IgD-negative memory B cell (primary cell): ENCODE measurements around the gene TTF1. TPM values are rescaled to one million over a fixed set of nuclear protein-coding genes. Genes with fewer than 3 reads are reported as not detected.
"Not testable (repeated sequence)": the region's sequence is repeated elsewhere in the genome, so short reads cannot be mapped to it uniquely, and the experiment has no call there.

ENCODE experiments used
- H3K27ac Mint-ChIP-seq, 3 donors: one replicate each; pipeline ENCODE4 v1.8.0; 2020 to 2022; ENCODE audit warnings: mild to moderate bottlenecking in 3 of 3, mixed read lengths in 3 of 3, moderate library complexity in 1 of 3
- H3K27me3 Mint-ChIP-seq: one replicate; pipeline ENCODE4 v1.8.0; 2021; ENCODE audit warnings: mixed read lengths
- H3K36me3 Mint-ChIP-seq: one replicate; pipeline ENCODE4 v1.8.0; 2020; ENCODE audit warnings: mild to moderate bottlenecking, mixed read lengths
- H3K4me1 Mint-ChIP-seq, 3 donors: one replicate each; pipeline ENCODE4 v1.8.0; 2020 to 2022; ENCODE audit warnings: mixed read lengths in 3 of 3, mild to moderate bottlenecking in 1 of 3
- H3K4me3 Mint-ChIP-seq, 4 donors: one replicate each; pipeline ENCODE4 v1.8.0; 2020 to 2022; ENCODE audit warnings: mild to moderate bottlenecking in 4 of 4, mixed read lengths in 4 of 4, moderate library complexity in 3 of 4
- H3K9me3 Mint-ChIP-seq, 3 donors: one replicate each; pipeline ENCODE4 v1.8.0; 2020 to 2021; ENCODE audit warnings: mixed read lengths in 3 of 3, mild to moderate bottlenecking in 1 of 3
- polyA plus RNA-seq: library from polyadenylated mRNA; unstranded; fragments of 300-500 nt; fragmentation: Illumina TruSeq; gene quantifications from one replicate; pipeline ENCODE4 v1.2.3, GENCODE V29; 2021

The TTF1 gene
- polyA plus RNA-seq, 1 donor from 2014 or later, result 8.6 TPM

DNA sequence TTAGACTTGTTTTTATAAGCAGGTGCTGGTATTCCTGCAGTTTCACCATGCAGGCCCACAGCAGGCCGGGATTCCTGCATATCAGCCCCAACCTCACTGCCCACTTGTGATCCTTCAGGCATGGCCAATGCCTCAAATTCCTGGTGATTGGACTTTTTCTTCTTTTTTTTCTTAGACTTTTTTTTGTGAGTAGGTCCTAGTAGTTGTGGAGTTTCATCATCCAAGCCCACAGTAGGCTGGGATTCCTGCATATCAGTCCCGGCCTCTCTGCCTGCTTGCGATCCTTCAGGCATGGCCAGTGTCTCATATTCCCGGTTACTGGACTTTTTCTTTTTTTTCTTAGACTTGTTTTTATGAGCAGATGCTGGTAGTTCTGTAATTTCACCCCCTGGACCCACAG lies 4.8 kb downstream of the TTF1 start:
- Mint-ChIP-seq H3K27ac (no peak overlapping the region), H3K4me3 (peak overlapping the region in 2 of 4 donors; percentile 23 to 70), H3K4me1 (peaks cover 25 to 29% (median 28%) of the 10 kb centered on the region in 3 donors), H3K9me3 (no peaks in the 10 kb centered on the region), H3K27me3 (no peaks in the 10 kb centered on the region), H3K36me3 (no peaks in the 10 kb centered on the region)

DNA sequence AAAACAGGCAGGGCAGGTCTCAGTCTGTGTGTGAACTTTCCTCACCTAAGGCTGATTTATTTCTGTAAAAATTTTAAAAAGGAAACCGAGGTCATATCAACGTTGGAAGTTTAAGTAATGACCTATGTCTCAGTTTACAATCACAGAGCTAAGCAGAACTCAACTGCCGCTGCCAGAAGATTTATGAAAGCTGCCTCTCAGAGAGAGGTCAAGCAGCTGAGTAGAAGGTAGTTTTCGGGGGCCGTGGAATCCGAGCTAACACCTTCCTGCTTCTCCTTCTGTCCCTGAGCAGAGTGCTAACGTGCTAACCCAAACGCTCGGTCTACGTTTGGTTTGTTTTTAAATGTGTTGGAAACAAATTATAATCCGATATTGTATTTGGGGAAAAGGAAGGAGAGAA lies 11.1 kb downstream of the TTF1 start:
- peaks cover 2% of the 10 kb centered on the region for H3K36me3 Mint-ChIP-seq
- no peak overlapping the region for H3K27ac Mint-ChIP-seq
- no peak overlapping the region for H3K4me3 Mint-ChIP-seq
- no peaks in the 10 kb centered on the region for H3K27me3 Mint-ChIP-seq
- peaks cover 5 to 11% (median 7%) of the 10 kb centered on the region in 3 donors for H3K4me1 Mint-ChIP-seq
- no peaks in the 10 kb centered on the region for H3K9me3 Mint-ChIP-seq

DNA sequence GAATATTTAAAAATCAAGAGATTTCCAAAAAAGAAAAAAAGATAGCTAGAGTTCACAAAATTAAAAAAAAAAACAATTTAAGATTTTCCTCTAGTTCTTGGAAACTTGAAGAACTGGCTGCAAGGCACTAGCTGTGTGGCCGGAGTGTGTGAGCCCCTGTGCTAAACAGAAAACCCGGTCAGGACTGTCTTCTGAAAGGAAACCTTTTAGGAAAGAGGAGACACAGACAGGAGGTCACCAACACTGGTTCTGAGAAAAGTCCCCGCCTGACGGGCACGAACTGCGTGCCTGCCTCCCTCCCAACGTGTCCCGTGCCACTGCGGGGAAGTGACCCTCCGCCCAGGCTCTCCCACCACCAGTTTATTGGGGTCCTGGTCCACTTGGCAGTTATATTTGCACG lies 15.2 kb downstream of the TTF1 start:
- no peaks in the 10 kb centered on the region for H3K27me3 Mint-ChIP-seq

DNA sequence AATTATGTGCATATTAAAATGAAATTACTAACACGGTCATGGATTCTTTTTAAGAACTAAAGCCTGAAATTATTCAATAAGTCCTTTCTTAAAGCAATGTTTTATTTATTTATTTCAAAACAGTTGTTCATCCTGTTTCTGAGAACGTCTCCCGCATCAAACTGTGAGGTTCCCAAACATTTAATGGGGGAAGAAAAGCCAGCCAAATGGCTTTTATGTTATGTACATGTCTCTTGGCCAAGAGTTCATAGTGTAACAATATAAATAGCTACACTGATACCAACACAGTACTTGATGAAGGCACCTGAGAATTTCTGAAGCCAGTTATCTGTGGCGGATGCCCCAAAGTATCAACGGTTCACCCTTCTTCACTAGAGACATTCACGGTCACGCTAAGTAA lies 15.7 kb downstream of the TTF1 start:
- no peaks in the 10 kb centered on the region for H3K9me3 Mint-ChIP-seq
- no peaks in the 10 kb centered on the region for H3K27me3 Mint-ChIP-seq
- peaks cover 0 to 5% (median under 1%) of the 10 kb centered on the region in 3 donors for H3K4me1 Mint-ChIP-seq
- H3K4me3 Mint-ChIP-seq, result peak overlapping the region in 1 of 4 donors; percentile 32
- H3K36me3 Mint-ChIP-seq, result peaks cover 5% of the 10 kb centered on the region
- no peak overlapping the region for H3K27ac Mint-ChIP-seq

More for the DNA sequence above, 15.2 kb downstream of the TTF1 start:
- Mint-ChIP-seq H3K36me3 (peaks cover 5% of the 10 kb centered on the region), H3K4me3 (no peak overlapping the region), H3K9me3 (no peaks in the 10 kb centered on the region), H3K4me1 (peaks cover 0 to 3% (median 0%) of the 10 kb centered on the region in 3 donors), H3K27ac (peak overlapping the region in 1 of 3 donors; percentile 67)

DNA sequence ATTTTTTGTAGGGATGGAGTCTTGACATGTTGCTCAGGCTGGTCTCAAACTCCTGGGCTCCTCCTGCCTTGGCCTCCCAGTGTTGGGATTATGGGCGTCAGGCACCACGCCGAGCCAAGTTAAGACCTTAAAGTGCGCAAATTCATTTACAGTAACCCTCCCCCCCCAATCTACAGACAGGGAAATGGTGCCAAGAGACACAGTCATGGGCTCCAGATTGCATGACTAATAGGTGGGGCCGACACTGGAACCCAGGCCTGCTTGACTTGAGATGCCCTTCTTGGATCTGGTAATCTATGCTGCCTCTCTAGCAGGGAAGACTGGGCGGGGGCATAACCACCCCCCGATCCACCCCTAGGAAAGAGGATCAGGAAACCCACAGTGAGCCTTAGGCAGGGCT lies 19.5 kb downstream of the TTF1 start:
- peaks cover 26 to 33% (median 27%) of the 10 kb centered on the region in 3 donors for H3K4me1 Mint-ChIP-seq
- no peaks in the 10 kb centered on the region for H3K9me3 Mint-ChIP-seq

DNA sequence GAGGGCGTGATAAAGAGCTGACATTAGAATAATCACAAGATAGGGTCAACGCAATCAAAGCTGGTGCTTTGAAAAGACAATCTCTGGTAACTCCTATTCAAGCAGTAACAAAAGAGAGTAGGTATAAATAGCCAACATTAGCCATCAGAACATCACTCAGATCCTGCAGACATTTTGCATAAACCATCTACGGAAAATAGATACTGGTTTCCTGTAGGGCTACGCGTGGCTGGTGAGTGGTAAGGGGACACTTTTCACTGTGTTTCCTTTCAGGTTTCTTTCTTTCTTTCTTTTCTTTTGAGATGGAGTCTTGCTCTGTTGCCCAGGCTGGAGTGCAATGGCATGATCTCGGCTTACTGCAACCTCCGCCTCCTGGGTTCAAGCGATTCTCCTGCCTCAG lies 22.3 kb downstream of the TTF1 start:
- H3K9me3 Mint-ChIP-seq, result no peaks in the 10 kb centered on the region
- peaks cover 3% of the 10 kb centered on the region for H3K27me3 Mint-ChIP-seq
- peaks cover 5% of the 10 kb centered on the region for H3K36me3 Mint-ChIP-seq
- H3K27ac Mint-ChIP-seq, result peak overlapping the region; percentile 91 to 99 (median 97)
- H3K4me3 Mint-ChIP-seq, result peak overlapping the region; percentile 79 to 92 (median 88)
- H3K4me1 Mint-ChIP-seq, result peaks cover 30 to 46% (median 44%) of the 10 kb centered on the region in 3 donors

More for the DNA sequence above, 19.5 kb downstream of the TTF1 start:
- peak overlapping the region in 1 of 4 donors; percentile 12 for H3K4me3 Mint-ChIP-seq
- H3K36me3 Mint-ChIP-seq, result peaks cover 5% of the 10 kb centered on the region
- H3K27me3 Mint-ChIP-seq, result no peaks in the 10 kb centered on the region
- H3K27ac Mint-ChIP-seq, result no peak overlapping the region

DNA sequence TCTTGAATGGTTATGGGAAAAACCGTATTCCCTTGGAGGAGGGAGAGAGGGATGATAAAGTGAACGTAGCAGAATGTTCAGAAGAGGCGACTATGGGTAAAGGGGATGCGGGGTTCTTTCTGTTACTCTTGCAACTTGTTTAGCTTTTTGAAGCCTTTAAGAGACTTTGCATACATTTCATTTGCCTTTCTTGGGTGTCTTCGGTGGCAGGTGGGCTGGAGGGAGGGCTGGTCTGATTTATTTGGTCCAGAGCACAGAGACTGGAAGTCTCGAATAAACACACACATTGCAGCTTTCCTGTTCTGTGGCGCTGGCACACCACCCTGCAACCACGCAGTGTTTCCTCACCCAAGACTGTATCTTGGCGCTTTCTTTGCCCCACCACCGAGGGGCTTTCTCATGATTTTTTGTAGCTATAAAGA lies 23.2 kb downstream of the TTF1 start:
- H3K27ac Mint-ChIP-seq, result peak overlapping the region; percentile 91 to 99 (median 97)
- peaks cover 3% of the 10 kb centered on the region for H3K27me3 Mint-ChIP-seq
- H3K4me3 Mint-ChIP-seq, result peak overlapping the region; percentile 79 to 92 (median 88)
- peaks cover 8% of the 10 kb centered on the region for H3K36me3 Mint-ChIP-seq
- H3K4me1 Mint-ChIP-seq, result peaks cover 30 to 48% (median 47%) of the 10 kb centered on the region in 3 donors
- no peaks in the 10 kb centered on the region for H3K9me3 Mint-ChIP-seq

DNA sequence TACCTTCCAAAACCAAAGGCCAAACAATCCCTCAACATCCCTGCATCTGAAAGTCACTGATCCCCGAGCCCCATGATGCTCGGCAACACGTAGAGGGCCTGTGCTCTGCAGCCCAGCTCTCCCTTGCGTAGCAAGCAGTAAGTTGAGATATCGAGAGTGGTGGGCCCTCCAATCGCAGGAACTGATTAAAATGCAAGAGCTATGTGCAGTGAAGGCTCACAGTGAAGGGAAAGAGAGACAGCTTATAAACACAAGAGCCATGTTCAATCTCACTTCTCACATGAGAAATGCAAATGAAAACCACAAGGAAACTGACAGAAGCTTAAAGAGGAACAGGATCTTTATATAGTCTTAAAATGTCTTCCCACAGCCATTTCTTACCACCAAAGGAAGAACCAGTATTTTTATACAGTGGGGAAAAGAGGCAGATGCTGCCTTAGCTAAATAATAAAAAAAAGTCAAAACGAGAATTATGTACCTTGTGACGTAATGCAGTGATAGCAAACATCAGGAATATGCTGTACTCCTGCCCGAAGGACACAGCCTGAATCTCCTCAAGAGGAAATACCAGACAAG lies 24.6 kb downstream of the TTF1 start:
- H3K4me3 Mint-ChIP-seq, result peak overlapping the region; percentile 68 to 91 (median 81)
- H3K27me3 Mint-ChIP-seq, result peaks cover 3% of the 10 kb centered on the region
- H3K36me3 Mint-ChIP-seq, result peaks cover 5% of the 10 kb centered on the region
- no peaks in the 10 kb centered on the region for H3K9me3 Mint-ChIP-seq
- peak overlapping the region; percentile 81 to 99 (median 97) for H3K27ac Mint-ChIP-seq
- H3K4me1 Mint-ChIP-seq, result peaks cover 30 to 48% (median 47%) of the 10 kb centered on the region in 3 donors

DNA sequence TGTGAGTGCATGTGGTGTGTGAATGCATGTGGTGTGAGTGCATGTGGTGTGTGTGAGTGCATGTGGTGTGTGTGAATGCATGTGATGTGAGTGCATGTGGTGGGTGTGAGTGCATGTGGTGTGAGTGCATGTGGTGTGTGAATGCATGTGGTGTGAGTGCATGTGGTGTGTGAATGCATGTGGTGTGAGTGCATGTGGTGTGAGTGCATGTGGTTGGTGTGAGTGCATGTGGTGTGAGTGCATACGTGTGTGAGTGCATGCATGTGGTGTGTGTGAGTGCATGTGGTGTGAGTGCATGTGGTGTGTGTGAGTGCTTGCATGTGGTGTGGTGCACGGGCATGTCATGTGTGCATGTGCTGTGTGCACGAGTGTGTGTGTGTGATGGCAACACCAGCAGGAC lies 28.2 kb downstream of the TTF1 start:
- H3K27ac Mint-ChIP-seq, H3K4me3 Mint-ChIP-seq, H3K36me3 Mint-ChIP-seq, H3K27me3 Mint-ChIP-seq, H3K9me3 Mint-ChIP-seq: not testable (repeated sequence)
- H3K4me1 Mint-ChIP-seq, result peaks cover 27 to 41% (median 36%) of the 10 kb centered on the region in 3 donors

DNA sequence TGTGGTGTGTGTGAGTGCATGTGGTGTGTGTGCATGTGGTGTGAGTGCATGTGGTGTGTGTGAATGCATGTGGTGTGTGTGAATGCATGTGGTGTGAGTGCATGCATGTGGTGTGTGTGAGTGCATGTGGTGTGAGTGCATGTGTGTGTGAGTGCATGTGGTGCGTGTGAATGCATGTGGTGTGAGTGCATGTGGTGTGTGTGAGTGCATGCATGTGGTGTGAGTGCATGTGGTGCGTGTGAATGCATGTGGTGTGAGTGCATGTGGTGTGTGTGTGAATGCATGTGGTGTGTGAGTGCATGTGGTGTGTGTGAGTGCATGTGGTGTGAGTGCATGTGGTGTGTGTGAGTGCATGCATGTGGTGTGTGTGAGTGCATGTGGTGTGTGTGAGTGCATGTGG lies 28.9 kb downstream of the TTF1 start:
- peaks cover 27 to 42% (median 35%) of the 10 kb centered on the region in 3 donors for H3K4me1 Mint-ChIP-seq
- H3K4me3 Mint-ChIP-seq, H3K27ac Mint-ChIP-seq, H3K27me3 Mint-ChIP-seq, H3K9me3 Mint-ChIP-seq, H3K36me3 Mint-ChIP-seq: not testable (repeated sequence)

DNA sequence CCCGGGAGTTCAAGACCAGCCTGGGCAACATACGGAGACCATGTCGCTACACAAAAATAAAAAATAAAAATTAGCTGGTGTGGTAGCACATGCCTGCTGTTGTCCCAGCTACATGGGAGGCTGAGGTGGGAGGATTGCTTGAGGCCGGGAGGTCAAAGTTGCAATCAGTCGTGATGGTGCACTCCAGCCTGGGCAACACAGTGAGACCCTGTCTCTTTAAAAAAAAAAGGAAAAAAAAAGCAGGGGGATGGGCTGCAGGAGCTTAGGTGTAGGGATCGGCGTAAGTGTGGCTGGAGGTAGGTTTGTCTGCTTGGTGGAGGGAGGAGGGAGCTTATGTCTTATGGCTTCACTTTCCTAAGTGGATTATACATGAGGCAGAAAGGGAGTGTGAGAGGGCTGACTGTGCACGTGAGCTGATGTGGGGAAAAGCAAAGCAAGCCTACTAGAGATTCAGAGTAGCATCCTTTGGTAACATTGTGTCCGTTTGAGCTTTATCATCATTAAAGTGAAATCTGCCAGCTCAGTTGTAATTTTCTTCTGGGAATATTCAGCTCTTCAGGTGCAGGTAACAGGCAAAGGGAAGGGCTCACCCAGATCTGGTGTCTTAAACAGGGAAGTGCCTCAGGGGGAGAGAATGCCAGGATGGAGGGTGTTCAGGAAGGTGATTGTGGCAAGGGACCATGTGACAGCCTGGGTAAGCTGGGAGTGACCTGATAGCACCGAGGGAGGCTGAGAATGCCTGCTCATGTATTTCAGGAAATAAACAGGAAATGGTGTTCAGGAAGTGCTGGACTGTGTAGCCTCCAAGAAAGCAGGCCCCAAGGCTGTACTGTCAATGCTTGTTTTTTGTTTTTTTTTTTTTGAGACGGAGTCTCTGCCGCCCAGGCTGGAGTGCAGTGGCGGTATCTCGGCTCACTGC lies 34.2 kb downstream of the TTF1 start:
- peaks cover 26 to 41% (median 30%) of the 10 kb centered on the region in 3 donors for H3K4me1 Mint-ChIP-seq
- no peaks in the 10 kb centered on the region for H3K27me3 Mint-ChIP-seq
- peak overlapping the region; percentile 16 to 96 (median 57) for H3K4me3 Mint-ChIP-seq
- no peaks in the 10 kb centered on the region for H3K9me3 Mint-ChIP-seq
- peak overlapping the region; percentile 53 to 98 (median 72) for H3K27ac Mint-ChIP-seq
- H3K36me3 Mint-ChIP-seq, result peaks cover 9% of the 10 kb centered on the region

DNA sequence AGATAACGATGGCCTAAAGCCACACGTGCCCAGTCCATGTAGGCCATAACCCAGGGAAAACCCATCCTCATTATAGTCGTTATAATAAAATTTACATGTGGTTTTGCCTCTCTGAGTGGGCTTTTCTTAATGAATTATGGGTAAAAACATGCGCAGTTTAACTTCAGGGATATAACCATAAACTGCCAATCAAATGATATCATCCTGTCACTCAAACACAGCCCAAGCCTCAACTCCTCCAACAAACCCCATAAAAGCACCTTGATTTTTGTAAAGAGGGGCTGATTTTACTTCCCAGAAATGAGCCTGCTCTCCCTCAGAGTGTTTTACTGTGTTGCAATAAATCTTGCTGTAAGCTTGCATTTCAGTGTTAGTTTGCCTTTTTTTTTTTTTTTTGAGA lies 36.0 kb downstream of the TTF1 start:
- Mint-ChIP-seq H3K36me3 (peaks cover 6% of the 10 kb centered on the region), H3K4me1 (peaks cover 26 to 41% (median 32%) of the 10 kb centered on the region in 3 donors), H3K4me3 (no peak overlapping the region), H3K9me3 (no peaks in the 10 kb centered on the region), H3K27me3 (no peaks in the 10 kb centered on the region), H3K27ac (no peak overlapping the region)

DNA sequence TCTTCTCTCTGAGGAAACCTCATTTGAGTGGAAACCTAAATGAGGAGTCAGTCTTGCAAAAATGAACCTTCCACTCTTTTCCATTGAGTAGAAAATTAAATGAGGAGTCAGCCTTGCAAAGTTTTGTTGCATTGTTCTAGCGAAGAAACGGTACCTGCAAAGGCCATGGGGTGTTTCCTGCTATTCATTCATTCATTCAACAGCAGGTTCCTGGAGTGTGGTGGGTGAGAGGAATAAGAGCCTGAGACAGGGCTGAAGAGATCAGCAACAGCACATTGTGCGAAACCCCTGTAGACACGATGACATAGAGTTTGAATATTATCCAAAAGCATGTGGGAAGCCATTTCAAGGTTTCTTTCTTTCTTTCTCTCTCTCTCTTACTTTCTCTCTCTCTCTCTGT lies 37.2 kb downstream of the TTF1 start:
- H3K4me1 Mint-ChIP-seq, result peaks cover 19 to 32% (median 25%) of the 10 kb centered on the region in 3 donors
- peaks cover 2% of the 10 kb centered on the region for H3K36me3 Mint-ChIP-seq
- H3K4me3 Mint-ChIP-seq, result no peak overlapping the region
- no peaks in the 10 kb centered on the region for H3K27me3 Mint-ChIP-seq
- H3K9me3 Mint-ChIP-seq, result no peaks in the 10 kb centered on the region
- peak overlapping the region in 1 of 3 donors; percentile 19 for H3K27ac Mint-ChIP-seq

DNA sequence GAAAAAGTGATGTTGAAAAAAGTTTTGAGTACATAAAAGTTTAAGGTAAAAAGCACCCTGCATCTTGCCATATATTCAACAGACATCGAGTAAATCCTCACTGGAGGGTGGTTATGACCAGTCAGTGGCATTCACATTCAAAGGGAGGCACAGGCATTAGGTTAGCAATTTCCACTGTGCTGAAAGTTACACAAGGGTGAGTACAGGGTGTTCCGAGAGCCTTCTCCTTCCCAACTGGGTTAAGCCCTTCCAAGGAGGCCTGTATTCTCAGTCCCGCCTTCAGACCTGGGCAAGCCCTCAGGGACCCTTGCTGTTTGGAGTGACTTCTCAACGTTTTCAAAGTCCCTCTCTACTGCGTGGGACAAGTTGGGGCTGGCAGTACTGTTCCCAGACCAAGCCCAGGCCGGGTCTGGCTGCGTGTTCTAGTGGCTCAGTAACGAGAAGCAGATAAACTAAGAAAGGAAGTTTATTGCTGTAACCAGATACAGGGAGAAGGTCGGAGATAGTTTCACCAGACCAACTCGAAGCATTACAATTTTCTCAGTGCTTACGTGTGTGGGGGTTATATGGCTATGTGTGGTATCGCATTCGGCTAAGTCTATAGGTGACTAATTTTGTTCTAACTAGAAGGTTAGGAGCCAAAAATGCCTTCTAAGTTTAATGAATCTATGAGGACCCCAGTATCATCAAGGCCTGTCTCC lies 38.9 kb downstream of the TTF1 start:
- Mint-ChIP-seq H3K4me1 (peaks cover 10 to 22% (median 13%) of the 10 kb centered on the region in 3 donors), H3K27ac (no peak overlapping the region), H3K27me3 (no peaks in the 10 kb centered on the region), H3K9me3 (no peaks in the 10 kb centered on the region), H3K4me3 (no peak overlapping the region), H3K36me3 (peaks cover 2% of the 10 kb centered on the region)

DNA sequence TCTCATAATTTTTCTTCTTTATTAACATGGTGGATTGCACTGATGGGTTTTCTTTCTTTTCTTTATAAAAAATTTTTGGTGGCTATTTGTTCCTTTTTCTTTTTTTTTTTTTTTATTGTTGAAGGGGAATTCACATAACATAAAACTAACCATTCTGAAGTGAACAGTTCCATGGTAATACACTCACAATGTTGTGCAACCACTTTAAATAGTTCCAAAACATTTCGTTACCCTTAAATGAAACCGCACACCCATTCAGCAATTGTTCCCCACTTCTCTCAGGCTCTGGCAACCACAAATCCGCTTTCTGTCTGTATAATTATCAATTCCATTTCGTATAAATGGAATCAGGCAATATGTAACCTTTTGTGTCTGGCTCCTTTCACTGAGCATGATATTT lies 40.2 kb downstream of the TTF1 start:
- H3K36me3 Mint-ChIP-seq, result no peaks in the 10 kb centered on the region

More for the DNA sequence above, 40.2 kb downstream of the TTF1 start:
- Mint-ChIP-seq H3K9me3 (no peaks in the 10 kb centered on the region), H3K4me3 (no peak overlapping the region), H3K27ac (no peak overlapping the region), H3K27me3 (no peaks in the 10 kb centered on the region), H3K4me1 (peaks cover 5 to 10% (median 8%) of the 10 kb centered on the region in 3 donors)
